Frontal cortex (tissue), 4 donors: ENCODE results near the gene WDR5. TPM values are rescaled to one million over a fixed set of nuclear protein-coding genes. Genes with fewer than 3 reads are reported as not detected.

Experiments used
- DNase-seq, 2 donors: peaks; one replicate each; pipeline ENCODE4 v3.0.0; 2012; ENCODE audit warnings: low spot score in 2 of 2
- FAIRE-seq: peaks from 2 replicates; lab custom pipeline; 2012; peaks lifted over from hg19 to GRCh38; lab: Jason Lieb, UNC
- total RNA-seq: library from RNA; depleted of rRNA; stranded (reverse); fragments of >200 nt; gene quantifications from one replicate; pipeline ENCODE4 v1.2.3, GENCODE V29; 2014
- donor health status: control.
- donor health status: control.
- donor health status: control.

WDR5 gene
- total RNA-seq, 1 donor from 2014 or later: 24.5 TPM

DNA sequence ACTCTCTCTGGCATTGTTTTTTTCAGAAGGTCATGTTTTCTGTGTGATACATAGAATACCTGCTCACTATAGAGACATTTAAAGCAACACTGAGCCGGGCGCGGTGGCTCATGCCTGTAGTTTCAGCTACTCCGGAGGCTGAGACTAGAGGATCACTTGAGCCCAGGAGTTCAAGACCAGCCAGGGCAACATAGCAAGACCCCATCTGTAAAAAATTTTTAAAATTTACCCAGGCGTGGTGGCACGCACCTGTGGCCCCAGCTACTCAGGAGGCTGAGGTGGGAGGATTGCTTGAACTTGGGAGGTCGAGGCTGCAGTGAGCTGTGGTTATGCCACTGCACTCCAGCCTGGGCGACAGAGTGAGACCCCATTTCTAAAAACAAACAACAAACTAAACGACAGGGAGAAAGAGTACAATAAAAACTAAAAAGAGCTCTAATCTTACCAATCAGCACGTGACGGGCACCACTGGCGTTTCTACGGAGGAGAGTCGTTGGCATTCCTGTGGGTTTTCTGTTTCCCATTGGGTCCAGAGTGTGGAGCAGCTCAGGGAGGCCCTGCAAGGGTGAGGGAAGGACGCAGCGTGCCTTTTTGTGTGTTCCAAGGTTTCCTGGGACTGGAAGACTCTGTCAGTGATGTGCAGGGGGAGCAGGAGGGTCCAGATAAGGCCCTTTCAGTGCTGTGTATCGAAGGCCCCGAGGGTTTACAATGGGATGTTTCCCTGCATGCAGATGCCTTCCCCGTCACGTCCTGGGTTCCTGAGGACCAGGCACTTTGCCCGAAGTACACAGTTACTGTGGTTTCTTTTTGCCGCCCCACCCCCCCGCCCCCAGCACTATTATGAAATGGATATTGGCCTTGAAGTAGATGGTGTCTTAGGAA lies 35.7 kb downstream of the WDR5 start:
- DNase-seq (no peak), FAIRE-seq (no peak)

DNA sequence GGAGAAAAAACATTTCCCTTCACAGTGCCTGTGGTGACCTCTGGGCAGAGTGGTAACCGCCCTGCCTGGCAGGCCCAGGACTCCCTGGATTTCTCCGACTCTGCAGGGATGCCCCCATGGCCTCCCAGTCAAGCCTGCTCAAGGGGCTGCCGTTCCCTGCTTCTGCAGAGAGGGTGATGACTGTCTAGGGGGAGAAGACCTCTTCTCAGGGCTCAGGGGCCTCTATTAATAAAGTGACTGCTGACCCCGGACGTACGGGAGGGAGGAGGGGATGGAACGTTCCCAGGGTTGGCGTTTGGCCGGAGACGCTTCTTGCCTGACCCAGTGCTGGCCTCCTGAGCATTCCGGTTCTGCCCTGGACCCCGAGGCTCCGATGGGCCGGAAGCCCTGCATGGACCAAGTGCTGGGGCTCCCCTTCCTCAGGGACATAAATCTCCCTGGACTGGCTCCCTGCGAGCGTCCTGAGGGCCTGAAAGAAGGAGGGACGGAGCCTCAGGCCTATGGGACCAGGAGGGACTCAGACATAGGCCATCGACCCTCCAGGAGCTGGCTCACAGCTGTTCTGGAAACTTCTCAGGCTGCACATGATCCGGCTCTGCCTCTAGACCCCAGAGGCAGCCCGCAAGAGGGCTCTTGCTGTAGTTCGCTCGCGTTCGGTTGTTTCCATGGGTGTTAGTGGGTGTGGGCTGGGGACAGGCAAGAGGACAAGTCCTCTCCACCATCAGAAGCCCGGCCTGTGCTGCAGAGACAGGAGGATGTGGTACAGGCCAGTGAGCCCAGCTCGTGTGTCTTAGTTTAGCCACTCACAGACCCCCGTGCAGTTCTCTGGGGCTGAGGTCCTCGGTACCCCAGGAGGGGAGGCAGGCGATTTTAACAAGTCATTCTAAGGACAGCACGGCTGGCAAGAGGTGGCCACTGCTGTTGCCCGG lies 36.6 kb downstream of the WDR5 start:
- no peak for DNase-seq
- no peak for FAIRE-seq

DNA sequence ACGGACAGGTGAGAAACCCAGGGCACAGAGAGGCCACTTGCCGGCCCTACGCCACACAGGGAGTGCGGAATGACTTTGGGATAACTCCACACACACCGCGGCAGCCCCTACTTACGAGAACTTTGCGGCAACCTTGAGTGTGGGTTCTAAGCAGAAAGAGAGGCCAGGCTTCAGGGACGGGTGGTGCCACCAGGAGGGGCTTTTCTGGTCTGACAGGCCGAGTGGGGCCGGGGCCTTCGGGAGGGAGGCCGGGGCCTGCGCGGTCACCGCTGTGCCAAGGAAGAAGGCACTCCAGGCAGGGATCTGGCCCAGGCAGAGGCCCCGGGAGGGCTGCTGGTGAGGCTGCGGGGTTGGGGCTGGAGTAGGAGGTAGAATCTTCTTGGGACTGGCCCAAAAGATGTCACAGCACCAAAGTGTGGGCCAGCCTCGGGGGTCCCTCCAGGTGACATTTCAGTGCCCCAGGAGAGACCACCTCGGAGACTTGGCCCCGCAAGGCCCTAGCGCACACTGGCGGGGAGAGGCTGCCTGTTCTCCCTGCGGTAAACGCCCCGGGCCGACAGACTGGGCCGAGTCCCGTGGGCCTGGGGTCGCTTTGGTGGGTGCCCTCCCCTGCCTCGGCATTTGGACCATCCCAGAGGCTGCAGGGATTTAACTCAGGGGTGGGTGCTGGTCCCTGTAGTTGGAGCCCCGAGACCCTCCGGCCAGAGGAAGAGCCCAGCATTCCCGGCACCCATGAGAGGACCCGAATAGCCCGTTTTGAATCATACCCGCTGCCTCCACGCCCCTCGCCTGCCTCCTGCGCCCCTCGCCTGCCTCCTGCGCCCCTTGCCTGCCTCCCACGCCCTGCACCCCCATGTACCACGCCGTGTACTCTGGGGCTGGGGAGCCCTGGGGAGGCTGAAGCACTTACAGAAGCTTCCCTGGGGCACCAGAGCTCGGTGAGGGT lies 37.5 kb downstream of the WDR5 start:
- no peak for FAIRE-seq

DNA sequence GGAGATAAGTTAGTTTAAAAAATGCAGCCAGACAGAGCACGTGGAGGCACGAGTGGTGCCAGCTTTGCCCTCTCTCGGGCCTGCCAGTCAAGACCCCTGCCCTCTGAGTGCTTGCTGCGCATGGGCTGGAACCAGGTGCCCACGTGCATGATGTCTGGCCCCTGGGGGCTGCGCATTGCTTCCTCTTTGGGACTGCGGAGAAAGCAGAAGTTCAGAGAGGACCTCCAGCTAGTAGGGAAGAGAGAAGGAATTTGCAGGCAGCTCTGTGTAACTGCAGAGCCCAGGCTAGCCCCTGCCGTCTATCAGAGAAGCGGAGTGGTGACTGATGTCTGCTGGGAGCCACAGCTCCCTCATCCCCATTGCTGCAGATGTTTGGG lies 38.2 kb downstream of the WDR5 start:
- peak in 1 of 2 donors; percentile 59 for DNase-seq
- no peak for FAIRE-seq

More for the DNA sequence above, 37.5 kb downstream of the WDR5 start:
- DNase-seq: no peak

DNA sequence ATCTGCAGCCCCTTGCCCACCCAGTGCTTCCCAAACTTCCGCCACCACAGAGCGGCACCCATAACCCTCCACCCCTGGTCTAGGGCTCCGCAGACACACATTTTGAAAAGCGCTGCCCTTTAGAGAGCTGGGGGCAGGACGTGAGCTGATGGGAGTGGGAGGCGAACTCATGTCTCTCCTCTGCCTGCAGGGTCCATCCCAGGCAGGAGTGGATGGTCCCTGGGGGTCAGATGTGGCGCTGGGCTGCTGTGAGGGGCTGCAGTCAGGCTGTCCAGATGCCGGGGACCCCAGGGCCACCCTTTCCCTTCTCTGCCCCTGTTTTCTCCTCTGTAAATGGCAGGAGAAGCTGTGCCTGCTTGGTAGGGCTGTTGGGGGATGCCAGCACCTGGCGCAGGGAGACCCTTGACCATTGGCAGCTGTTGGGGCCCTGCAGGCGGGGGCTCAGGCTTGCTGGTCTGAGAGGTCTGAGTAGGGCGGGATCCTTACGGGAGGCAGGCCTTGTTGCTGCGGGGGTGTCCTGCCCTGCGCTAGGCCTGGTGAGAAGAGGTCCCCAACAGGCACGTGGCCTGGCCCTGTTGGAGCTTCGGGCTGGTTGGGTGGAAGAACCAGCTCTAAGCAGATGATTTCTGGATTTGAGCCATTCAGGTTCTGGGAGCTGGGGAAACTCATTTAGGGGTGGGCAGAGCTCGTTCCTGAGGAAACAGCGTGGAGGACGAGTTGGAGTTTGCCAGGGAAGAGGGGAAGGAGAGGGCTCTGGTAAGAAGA lies 38.8 kb downstream of the WDR5 start:
- no peak for FAIRE-seq
- DNase-seq: no peak

DNA sequence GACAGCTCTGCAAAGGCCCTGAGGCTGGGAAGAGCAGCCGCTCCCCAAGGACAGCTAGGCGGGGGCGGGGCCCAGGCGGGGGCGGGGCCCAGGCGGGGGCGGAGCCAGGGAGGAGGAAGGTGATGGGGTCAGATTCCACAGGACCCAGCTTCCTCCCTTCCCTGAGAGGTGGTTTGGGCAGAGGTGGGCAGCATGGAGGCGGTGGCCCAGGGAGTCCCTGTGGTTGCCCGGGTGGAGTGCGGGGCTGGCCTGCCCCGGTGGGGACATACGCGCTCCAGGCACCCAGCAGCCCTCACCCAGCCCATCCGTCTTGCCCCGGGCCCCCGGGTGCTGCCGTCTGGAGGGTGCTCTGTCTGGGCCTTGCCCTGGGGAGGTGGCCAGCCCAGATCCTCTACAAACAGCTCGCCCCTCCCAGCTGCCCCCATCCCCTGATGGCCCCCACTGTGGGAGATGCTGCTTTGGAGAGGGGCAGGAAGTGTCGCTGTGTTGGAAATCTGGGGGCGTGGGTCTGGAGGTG lies 39.5 kb downstream of the WDR5 start:
- DNase-seq (no peak), FAIRE-seq (no peak)

DNA sequence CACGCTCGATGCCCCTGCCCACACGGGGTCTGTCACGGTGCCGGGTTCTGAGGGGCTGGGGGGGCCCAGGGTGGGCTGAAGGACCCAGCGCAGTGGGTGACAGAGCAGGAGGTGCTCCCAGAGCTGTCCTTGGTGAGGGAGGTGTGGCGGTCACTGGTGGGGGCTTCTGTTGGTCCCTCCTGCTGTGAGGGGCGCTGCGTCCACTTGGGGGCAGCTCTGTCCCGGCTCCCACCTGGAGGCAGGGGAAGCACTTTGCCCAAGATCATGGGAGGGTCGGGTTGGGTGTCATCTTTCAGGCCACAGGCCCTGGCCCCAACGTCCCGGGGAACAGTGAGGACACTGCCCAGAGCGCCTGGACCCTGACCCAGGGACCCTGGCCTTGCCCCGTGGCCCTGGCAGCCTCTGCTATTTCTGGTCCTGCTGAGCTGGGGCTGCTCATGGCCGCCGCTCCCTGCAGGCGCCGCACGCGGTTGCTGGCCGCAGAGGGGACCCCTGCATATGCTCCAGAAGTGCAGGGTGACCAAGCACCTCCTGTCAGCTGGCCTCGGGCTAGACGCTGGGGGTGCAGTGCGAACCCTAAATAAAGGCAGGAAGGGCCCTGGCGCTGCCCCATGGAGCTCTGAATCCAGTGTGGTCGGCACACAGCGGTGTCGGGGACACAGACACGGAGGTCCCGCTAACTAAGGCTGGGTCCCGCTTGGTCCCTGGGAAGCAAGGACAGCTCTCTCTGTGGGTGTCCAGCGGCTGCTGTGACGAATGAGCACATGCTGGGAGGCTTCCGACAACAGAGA lies 40.1 kb downstream of the WDR5 start:
- peak in 1 of 2 donors; percentile 60 for DNase-seq

DNA sequence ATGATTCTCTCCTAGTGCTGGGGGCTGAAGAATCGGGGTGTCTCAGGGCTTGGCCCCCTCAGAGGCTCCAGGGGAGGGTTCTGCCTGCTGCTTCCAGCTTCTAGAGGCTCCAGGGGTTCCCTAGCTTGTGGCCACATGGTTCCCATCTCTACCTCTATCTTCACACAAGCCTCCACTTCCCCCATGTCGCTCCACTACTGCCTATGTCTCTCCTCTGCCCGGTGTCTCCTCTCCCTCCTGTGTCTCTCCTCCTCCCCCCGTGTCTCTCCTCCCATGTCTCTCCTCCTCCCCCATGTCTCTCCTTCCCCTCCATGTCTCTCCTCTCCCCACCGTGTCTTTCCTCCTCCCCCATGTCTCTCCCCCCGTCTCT lies 40.7 kb downstream of the WDR5 start:
- FAIRE-seq: no peak
- DNase-seq: no peak

More for the DNA sequence above, 40.1 kb downstream of the WDR5 start:
- FAIRE-seq: no peak

DNA sequence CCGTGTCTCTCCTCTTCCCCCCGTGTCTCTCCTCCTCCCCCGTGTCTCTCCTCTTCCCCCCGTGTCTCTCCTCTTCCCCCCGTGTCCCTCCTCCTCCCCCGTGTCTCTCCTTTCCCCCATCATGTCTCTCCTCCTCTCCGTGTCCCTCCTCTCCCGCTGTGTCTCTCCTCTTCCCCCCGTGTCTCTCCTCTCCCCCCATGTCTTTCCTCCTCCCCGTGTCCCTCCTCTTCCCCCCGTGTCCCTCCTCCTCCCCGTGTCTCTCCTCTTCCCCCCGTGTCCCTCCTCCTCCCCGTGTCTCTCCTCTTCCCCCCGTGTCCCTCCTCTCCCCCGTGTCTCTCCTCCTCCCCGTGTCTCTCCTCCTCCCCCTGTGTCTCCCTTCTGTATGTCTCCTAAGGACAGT lies 41.3 kb downstream of the WDR5 start:
- DNase-seq (no peak), FAIRE-seq (no peak)

DNA sequence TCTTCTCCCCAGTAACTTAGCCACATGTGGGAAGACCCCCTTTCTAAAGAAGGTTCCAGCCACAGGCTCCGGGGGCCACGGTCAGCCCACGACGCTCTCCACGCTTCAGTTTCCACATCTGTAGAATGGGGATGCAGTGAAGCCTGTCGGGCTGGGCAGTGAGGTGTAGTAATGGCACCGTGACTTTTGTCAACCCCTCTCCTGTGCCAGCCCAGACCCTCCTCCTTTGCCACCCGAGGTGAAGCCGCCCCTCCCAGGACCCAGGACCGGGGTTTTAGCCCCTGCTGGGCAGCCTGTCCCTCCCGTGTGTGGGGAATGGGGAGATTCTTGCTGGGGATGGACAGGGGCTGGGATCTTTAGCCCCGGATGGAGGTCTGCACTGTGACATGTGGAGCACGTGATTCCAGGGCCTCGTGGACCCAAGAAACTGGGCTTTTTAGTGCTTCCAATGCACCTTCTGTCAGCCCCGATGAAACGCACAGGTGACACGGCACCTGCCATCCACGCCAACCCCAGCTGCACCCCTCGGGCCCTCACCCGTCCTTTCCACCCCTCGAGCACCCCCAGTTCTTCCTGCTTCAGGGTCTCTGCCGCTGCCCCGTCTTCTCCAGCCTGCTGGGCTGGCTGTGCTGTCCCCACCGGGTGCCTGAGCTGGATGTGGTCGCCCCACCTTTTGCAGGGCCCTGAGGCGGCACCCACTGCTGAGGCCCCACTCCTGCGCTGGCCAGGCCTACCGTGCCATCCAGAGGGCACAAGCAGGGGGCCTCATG lies 41.9 kb downstream of the WDR5 start:
- DNase-seq: no peak
- FAIRE-seq: no peak

DNA sequence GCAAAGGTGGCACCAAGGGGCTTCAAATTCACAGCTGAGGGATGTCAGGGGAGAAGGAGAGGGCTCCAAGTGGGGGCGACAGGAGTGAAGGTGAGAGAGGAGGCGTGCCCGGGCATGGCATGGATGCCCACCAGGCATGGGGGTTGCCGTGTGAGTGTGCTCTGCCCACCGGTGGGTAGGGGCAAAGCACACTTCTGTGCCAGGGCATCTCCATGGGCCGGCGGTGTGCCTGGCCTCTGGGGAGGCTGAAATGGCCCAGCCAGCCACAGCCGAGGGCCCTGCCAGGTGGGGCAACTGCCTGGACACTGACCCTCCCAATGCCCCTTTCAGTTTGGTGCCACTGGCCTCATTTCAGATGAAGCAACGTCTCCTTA lies 42.5 kb downstream of the WDR5 start:
- DNase-seq (no peak), FAIRE-seq (no peak)

DNA sequence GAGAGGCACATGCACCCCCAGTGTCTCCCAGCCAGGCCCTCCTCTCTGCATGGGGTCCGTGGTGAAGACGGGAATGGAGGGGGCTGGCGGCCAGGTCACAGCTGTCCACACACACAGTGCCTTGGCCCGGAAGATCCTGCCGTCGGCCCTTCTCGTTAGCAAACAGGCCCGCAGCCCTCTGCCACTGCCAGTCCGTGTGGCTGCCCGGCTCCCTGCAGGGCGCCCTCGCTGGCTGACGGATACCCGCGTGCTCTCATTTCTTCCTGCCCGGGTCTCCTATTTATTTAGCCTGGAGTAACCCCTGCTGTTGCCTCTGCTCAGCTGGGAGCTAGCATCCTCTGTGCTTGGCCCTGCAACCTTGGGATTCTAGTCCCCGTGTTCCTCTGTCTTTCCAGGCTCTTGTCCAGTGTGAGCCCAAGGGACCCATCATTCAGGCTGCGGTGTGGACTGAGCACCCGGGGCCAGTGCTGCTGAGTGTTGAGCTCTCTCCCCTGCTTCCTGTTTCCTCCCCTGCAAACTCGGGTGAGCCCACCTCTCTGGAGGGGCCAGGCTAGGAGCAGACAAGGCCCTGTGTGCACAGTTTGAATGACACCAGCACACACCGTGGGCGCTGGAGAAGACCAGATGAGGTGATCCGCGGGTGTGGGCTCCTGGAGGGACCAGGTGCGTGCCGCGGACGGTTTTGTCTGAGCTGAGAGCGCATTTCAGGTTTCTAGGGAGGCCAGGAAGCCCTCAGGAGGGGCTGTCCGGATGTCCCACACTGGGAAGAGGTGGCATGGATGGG lies 43.1 kb downstream of the WDR5 start:
- DNase-seq (no peak), FAIRE-seq (no peak)

DNA sequence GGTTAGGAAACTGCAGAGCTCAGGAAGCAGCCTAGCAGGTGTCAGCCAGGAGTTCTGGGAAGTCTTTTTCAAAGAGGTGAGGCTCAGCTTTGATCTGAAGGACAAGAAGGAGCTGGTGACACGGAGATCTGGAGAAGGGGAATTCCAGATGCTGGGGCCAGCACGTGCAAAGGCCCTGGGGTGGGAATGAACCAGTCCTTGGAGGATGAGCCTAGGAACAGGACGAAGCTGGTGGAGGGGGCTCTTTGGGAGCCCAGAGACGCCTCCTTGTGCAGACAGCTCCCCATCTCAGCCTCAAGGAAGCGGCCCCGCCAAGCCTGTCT lies 43.7 kb downstream of the WDR5 start:
- no peak for DNase-seq
- no peak for FAIRE-seq

DNA sequence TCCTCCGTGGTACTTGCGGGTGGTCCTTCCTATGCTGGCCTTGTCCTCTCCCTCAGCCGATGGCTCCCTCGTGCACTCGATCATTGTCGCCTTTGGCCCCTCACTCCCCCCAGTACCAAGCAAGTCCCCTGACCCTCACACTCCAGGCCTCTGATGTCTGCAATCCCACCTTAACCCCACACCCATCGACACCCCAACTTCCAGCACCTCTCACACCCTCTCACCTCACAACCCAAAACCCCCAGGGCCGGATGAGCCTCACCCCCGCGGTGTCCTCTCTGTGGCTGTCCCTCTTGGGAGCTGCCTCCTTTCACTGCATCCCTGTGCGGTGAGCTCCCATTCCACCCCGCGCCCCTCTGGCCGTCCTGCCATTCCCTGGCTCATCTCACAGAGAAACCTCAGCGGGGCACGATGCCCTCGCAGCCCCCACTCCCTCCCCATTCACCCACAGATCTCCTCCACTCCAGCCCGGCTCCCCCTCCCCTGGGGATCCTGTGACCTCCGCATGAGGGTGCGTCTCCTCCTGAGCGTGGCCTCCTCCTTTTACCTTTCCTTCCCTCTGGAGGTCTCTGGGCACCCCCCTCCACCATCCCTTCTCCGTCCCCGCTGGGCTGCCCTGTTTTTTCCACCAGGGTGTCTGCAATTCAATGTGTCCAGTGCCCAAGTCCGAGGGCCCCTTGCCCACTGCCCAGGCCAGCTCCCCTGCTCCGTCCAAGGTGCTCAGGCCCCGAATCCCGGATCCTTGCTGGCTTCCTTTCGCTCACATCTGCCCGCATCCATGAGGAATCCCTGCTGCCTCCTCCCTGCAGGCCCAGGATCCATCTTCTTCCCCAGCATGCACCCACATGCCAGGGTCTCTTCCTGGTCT lies 44.3 kb downstream of the WDR5 start:
- FAIRE-seq (no peak), DNase-seq (no peak)

DNA sequence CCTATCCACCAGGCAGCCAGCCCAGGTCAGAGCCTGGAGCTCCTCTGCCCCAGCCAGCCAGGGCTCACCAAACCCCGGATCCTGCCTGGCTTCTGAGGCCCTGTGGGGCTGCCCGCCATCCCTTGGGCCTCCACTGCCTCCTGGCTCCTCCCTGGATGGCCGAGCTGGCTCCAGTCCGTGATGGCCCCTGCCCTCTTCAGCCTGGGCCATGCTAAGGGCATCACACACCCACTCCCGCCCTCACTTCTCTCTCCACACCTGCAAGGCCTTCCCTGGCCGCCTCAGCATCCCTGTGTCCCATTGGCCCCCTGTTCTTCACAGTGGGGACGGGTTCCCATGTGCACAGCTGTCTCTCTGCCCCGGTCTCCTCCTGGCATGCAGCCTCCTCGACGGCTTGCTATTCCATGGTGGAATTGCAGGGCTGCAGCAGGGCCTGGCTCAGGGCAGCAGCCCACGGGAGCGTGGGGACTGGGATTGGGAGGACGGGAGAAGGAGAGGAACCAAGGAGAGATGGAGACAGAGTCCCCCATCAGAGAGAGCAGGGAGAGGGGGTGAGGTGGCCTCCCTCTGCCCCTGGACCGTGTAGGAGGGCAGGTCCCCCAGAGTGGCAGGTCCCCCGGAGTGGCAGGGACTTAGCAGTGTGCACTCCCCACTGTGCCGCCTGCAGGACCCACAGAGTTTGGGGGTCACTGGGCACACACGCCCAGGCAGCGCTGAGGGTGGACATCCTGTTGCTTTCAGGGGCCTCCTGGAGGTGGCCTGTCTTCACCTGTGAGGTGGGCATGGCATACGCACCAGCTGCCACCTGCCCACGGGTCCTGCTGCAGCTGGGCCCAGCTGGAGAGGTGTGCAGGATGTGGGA lies 45.1 kb downstream of the WDR5 start:
- FAIRE-seq (no peak), DNase-seq (no peak)
